Mesendoderm (in vitro differentiated cells): Measurements from ENCODE around the gene PARM1.

Experiments used
- DNase-seq: peaks from one replicate; pipeline ENCODE4 v3.0.0; 2013
- H2AK5ac ChIP-seq: 2 replicates; pipeline ENCODE4 v1.6.1; 2013; ENCODE audit warnings: low read length, inconsistent platforms
- H2BK120ac ChIP-seq: 2 replicates; pipeline ENCODE4 v1.6.1; 2013; ENCODE audit warnings: low read depth, mild to moderate bottlenecking, low read length, moderate library complexity, mixed read lengths
- H2BK15ac ChIP-seq: replicated peaks from 2 replicates; pipeline ENCODE4 v1.6.1; 2013; ENCODE audit warnings: low read depth, mild to moderate bottlenecking, moderate library complexity
- H2BK5ac ChIP-seq: 2 replicates; pipeline ENCODE4 v1.6.1; 2013; ENCODE audit warnings: low read length, inconsistent platforms
- H3K18ac ChIP-seq: 2 replicates; pipeline ENCODE4 v1.6.1; 2013; ENCODE audit warnings: mild to moderate bottlenecking, low read length, mixed read lengths
- H3K23ac ChIP-seq: one replicate; pipeline ENCODE4 v1.6.1; 2013; ENCODE audit warnings: low read length
- H3K27ac ChIP-seq: 2 replicates; pipeline ENCODE4 v1.5.1; 2013; ENCODE audit warnings: low read depth, mild to moderate bottlenecking, inconsistent platforms, low read length, moderate library complexity
- H3K27me3 ChIP-seq: 2 replicates; pipeline ENCODE4 v1.6.1; 2013; ENCODE audit warnings: low read length, control low read depth, mild to moderate bottlenecking, inconsistent platforms; ENCODE audit not compliant: insufficient read depth, poor library complexity
- H3K36me3 ChIP-seq: 2 replicates; pipeline ENCODE4 v1.6.1; 2013; ENCODE audit warnings: low read length, inconsistent platforms; ENCODE audit not compliant: control insufficient read depth, insufficient read depth
- H3K4ac ChIP-seq: one replicate; pipeline ENCODE4 v1.6.1; 2013; ENCODE audit warnings: low read depth, mild to moderate bottlenecking, low read length, moderate library complexity
- H3K4me1 ChIP-seq: 2 replicates; pipeline ENCODE4 v1.6.1; 2013; ENCODE audit warnings: low read depth, low read length, inconsistent platforms; ENCODE audit not compliant: control insufficient read depth
- H3K4me2 ChIP-seq: 2 replicates; pipeline ENCODE4 v1.6.1; 2013; ENCODE audit warnings: low read length
- H3K4me3 ChIP-seq: 2 replicates; pipeline ENCODE4 v1.5.1; 2013; ENCODE audit warnings: mild to moderate bottlenecking, low read length
- H3K56ac ChIP-seq: one replicate; pipeline ENCODE4 v1.6.1; 2013; ENCODE audit warnings: low read length
- H3K79me1 ChIP-seq: 2 replicates; pipeline ENCODE4 v1.6.1; 2013; ENCODE audit warnings: low read length, inconsistent platforms
- H3K79me2 ChIP-seq: 2 replicates; pipeline ENCODE4 v1.6.1; 2013; ENCODE audit warnings: mild to moderate bottlenecking, low read length; ENCODE audit not compliant: control insufficient read depth, insufficient read depth
- H3K9ac ChIP-seq: 2 replicates; pipeline ENCODE4 v1.6.1; 2013; ENCODE audit warnings: low read length, inconsistent platforms
- H4K5ac ChIP-seq: one replicate; pipeline ENCODE4 v1.6.1; 2013; ENCODE audit warnings: low read length
- H4K8ac ChIP-seq: one replicate; pipeline ENCODE4 v1.6.1; 2013; ENCODE audit warnings: low read depth, mild to moderate bottlenecking, control low read depth, low read length, moderate library complexity
- WGBS: extraction: QIAGEN DNeasy Blood & Tissue Kit; methylation state at CpG from one replicate; pipeline ENCODE4 v1.1.7; 2013; ENCODE audit warnings: low lambda C conversion rate, missing lambda C conversion rate; ENCODE audit not compliant: insufficient coverage; ENCODE audit errors: extremely low coverage; 5-methylcytosine and 5-hydroxymethylcytosine counted together

PARM1 gene

GRCh38 chr4:75056277-75056676 is 123.4 kb downstream of the PARM1 start:
- Histone ChIP-seq H3K27me3 (no peaks in the 10 kb centered on the region), H3K36me3 (no peaks in the 10 kb centered on the region), H3K4me2 (no peak overlapping the region), H3K4me1 (no peaks in the 10 kb centered on the region), H4K5ac (no peak overlapping the region), H3K79me2 (no peaks in the 10 kb centered on the region), H3K79me1 (no peaks in the 10 kb centered on the region), H3K23ac (no peak overlapping the region), H3K56ac (no peak overlapping the region), H2BK120ac (no peak overlapping the region), H3K4me3 (no peak overlapping the region), H3K18ac (no peak overlapping the region), H3K4ac (no peak overlapping the region), H2AK5ac (no peak overlapping the region), H4K8ac (no peak overlapping the region), H2BK5ac (no peak overlapping the region), H2BK15ac (no peak overlapping the region), H3K27ac (no peak overlapping the region), H3K9ac (no peak overlapping the region)
- no peak for DNase-seq
- no CpG with 5 or more reads among the region's 4 CpGs for WGBS

GRCh38 chr4:75057369-75057768 is 124.5 kb downstream of the PARM1 start:
- Histone ChIP-seq H2BK5ac (no peak overlapping the region), H2BK15ac (no peak overlapping the region), H3K4me1 (no peaks in the 10 kb centered on the region), H2AK5ac (no peak overlapping the region), H3K4ac (no peak overlapping the region), H3K23ac (no peak overlapping the region), H3K4me3 (no peak overlapping the region), H3K9ac (no peak overlapping the region), H3K79me1 (no peaks in the 10 kb centered on the region), H3K27ac (no peak overlapping the region), H2BK120ac (no peak overlapping the region), H3K36me3 (no peaks in the 10 kb centered on the region), H3K56ac (no peak overlapping the region), H3K27me3 (no peaks in the 10 kb centered on the region), H3K18ac (no peak overlapping the region), H4K5ac (no peak overlapping the region), H3K4me2 (no peak overlapping the region), H4K8ac (no peak overlapping the region), H3K79me2 (no peaks in the 10 kb centered on the region)
- WGBS = no CpG with 5 or more reads among the region's 15 CpGs
- DNase-seq = no peak

GRCh38 chr4:75058486-75058885 is 125.6 kb downstream of the PARM1 start:
- no peak overlapping the region for H3K4ac ChIP-seq
- DNase-seq = no peak
- H4K8ac ChIP-seq = no peak overlapping the region
- no peak overlapping the region for H3K23ac ChIP-seq
- no peaks in the 10 kb centered on the region for H3K79me1 ChIP-seq
- H3K18ac ChIP-seq = no peak overlapping the region
- H3K56ac ChIP-seq = no peak overlapping the region
- H3K4me1 ChIP-seq = no peaks in the 10 kb centered on the region
- H2AK5ac ChIP-seq = no peak overlapping the region
- H2BK5ac ChIP-seq = no peak overlapping the region
- no peak overlapping the region for H3K4me2 ChIP-seq
- H3K4me3 ChIP-seq = no peak overlapping the region
- H3K9ac ChIP-seq = no peak overlapping the region
- no peak overlapping the region for H2BK120ac ChIP-seq
- no peak overlapping the region for H2BK15ac ChIP-seq
- no peaks in the 10 kb centered on the region for H3K27me3 ChIP-seq
- H3K79me2 ChIP-seq = no peaks in the 10 kb centered on the region
- H4K5ac ChIP-seq = no peak overlapping the region
- H3K27ac ChIP-seq = no peak overlapping the region
- no peaks in the 10 kb centered on the region for H3K36me3 ChIP-seq
- no CpG with 5 or more reads among the region's 10 CpGs for WGBS

GRCh38 chr4:75063433-75063832 is 130.5 kb downstream of the PARM1 start:
- H3K4me2 ChIP-seq = no peak overlapping the region
- no peak overlapping the region for H3K56ac ChIP-seq
- H2AK5ac ChIP-seq = no peak overlapping the region
- H2BK15ac ChIP-seq = no peak overlapping the region
- H3K79me1 ChIP-seq = no peaks in the 10 kb centered on the region
- H4K8ac ChIP-seq = no peak overlapping the region
- H3K23ac ChIP-seq = no peak overlapping the region
- H2BK5ac ChIP-seq = no peak overlapping the region
- H3K18ac ChIP-seq = no peak overlapping the region
- no peaks in the 10 kb centered on the region for H3K4me1 ChIP-seq
- H3K4ac ChIP-seq = no peak overlapping the region
- no peaks in the 10 kb centered on the region for H3K36me3 ChIP-seq
- no peak overlapping the region for H3K4me3 ChIP-seq
- H3K9ac ChIP-seq = no peak overlapping the region
- no peak overlapping the region for H4K5ac ChIP-seq
- no peaks in the 10 kb centered on the region for H3K79me2 ChIP-seq
- no CpG with 5 or more reads among the region's 3 CpGs for WGBS
- no peak for DNase-seq
- no peak overlapping the region for H2BK120ac ChIP-seq
- H3K27ac ChIP-seq = no peak overlapping the region
- no peaks in the 10 kb centered on the region for H3K27me3 ChIP-seq

GRCh38 chr4:75065909-75066308 is 133.0 kb downstream of the PARM1 start:
- Histone ChIP-seq H3K27ac (no peak overlapping the region), H4K5ac (no peak overlapping the region), H3K56ac (no peak overlapping the region), H2AK5ac (no peak overlapping the region), H3K36me3 (no peaks in the 10 kb centered on the region), H3K4me1 (no peaks in the 10 kb centered on the region), H3K79me1 (no peaks in the 10 kb centered on the region), H4K8ac (no peak overlapping the region), H3K23ac (no peak overlapping the region), H3K9ac (no peak overlapping the region), H2BK120ac (no peak overlapping the region), H3K4ac (no peak overlapping the region), H3K4me2 (no peak overlapping the region), H3K4me3 (no peak overlapping the region), H2BK5ac (no peak overlapping the region), H2BK15ac (no peak overlapping the region), H3K79me2 (no peaks in the 10 kb centered on the region), H3K27me3 (no peaks in the 10 kb centered on the region), H3K18ac (no peak overlapping the region)
- no peak for DNase-seq

GRCh38 chr4:75069493-75070074 is 136.7 kb downstream of the PARM1 start:
- no peak overlapping the region for H3K23ac ChIP-seq
- no peak overlapping the region for H2BK15ac ChIP-seq
- H3K4me1 ChIP-seq = no peaks in the 10 kb centered on the region
- no peak overlapping the region for H3K4me3 ChIP-seq
- no CpG with 5 or more reads among the region's 7 CpGs for WGBS
- H2AK5ac ChIP-seq = no peak overlapping the region
- H2BK120ac ChIP-seq = no peak overlapping the region
- H3K27ac ChIP-seq = no peak overlapping the region
- no peak overlapping the region for H4K8ac ChIP-seq
- H3K4me2 ChIP-seq = no peak overlapping the region
- H4K5ac ChIP-seq = no peak overlapping the region
- no peak overlapping the region for H3K18ac ChIP-seq
- H3K36me3 ChIP-seq = no peaks in the 10 kb centered on the region
- no peak overlapping the region for H3K4ac ChIP-seq
- H3K9ac ChIP-seq = no peak overlapping the region
- H3K79me1 ChIP-seq = no peaks in the 10 kb centered on the region
- H3K79me2 ChIP-seq = no peaks in the 10 kb centered on the region
- H3K56ac ChIP-seq = no peak overlapping the region
- H2BK5ac ChIP-seq = no peak overlapping the region
- no peaks in the 10 kb centered on the region for H3K27me3 ChIP-seq
- no peak for DNase-seq
